Measurements from ENCODE around the gene FAM3C.
A peak's percentile ranks its signal among the peaks of the same experiment; 100 is the strongest.
"Not testable (repeated sequence)": the region's sequence is repeated elsewhere in the genome, so short reads cannot be mapped to it uniquely, and the experiment has no call there.

The FAM3C gene, protein sequence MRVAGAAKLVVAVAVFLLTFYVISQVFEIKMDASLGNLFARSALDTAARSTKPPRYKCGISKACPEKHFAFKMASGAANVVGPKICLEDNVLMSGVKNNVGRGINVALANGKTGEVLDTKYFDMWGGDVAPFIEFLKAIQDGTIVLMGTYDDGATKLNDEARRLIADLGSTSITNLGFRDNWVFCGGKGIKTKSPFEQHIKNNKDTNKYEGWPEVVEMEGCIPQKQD

DNA sequence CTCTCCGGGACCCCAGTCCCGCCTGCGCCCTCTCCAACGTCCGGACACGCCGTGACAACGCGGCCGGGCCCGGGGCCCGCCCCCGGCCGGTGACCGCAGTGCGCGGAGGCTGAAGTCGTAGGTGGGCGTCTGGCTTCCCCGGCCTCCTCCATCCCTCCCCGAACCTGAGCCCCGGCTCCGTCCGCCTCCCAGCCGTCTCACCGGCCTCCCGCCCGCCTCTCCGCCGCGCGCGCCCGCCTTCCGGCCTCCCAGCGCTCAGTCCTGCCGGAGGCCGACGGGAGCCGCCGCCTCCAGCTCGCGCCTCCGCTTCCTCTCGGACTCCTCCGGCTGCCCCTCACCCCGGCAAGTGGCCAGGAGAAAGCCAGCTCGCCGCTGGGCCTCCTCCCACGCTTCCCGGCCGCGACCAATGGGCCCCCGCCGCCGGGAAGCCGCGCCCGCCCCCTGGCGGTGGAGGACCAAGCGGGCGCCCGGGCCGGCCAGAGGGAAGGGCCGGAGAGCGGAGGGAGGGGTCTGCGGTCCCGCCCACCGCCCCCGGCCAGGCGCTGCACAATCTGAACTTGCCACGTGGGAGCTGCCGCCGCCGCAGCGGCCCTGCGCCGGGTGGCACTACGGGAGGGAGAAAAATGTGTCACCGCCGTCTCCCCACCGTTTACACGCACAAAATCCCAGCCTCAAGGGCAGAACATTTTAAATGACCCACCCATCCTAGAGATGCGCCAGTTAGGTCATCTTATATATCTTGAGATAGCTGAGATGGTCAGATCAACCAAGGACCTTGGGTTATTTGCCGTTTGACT, at the start of gene FAM3C:
Gene FAM3C, minus strand, starts transcription at position 348 of the 797 bp plus-strand sequence. CDS start 13,339 bp downstream, outside the sequence.
- peak; percentile 81 to 87 for DNase-seq (ENCODE audit: low read depth in 2 of 2)

DNA sequence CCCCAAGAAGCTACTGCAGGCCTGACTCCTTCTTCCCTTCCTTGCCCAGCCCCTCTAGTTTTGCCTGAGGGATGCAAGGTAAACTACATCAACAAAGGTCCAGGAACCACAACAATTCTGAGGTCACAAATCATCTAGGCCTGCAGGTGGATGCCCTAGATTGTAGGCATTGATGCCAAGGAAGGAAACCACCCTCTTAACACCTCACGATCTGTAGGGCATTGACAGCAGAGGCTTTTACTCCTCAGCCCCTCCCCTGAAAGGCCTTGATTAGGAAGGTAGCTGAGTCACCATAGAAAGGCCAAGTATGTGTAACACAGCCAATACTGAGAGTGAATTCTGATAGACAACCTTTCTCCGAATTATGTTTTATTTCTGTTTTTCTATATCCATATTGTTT, 46.7 kb upstream of the FAM3C start:
- no peak for DNase-seq (ENCODE audit: low read depth in 2 of 2)

DNA sequence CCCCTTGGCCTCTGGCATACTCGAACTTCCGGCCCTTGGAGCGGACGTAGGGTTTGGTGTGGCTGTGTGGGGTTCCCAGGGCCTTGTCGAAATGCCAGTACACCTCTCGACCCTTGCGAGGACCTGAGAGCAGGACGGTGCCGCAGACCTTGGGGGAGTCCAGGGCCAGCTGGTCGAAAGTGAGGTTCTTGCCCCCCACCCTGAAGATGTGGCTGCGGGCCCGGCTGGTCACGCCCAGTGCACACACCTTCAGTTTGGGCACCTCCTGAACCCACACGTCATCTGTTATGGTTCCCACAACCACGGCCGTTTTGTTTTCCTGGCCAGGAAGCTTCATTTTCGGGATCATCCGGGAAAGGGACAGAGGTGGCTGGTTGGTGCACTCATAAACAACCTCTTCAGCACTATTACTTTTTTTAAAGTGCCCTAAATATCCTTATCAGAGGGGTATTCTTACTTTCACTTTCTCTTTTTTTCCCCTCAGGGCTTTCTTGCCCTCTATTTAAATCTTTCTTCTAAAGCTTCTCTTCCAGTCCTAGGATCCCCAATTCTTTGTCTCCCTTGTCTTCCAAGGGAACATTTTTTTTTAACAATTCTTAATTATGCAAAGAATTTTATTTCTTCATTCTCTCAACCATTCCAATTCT, 44.9 kb upstream of the FAM3C start:
- no peak for DNase-seq (ENCODE audit: low read depth in 2 of 2)

DNA sequence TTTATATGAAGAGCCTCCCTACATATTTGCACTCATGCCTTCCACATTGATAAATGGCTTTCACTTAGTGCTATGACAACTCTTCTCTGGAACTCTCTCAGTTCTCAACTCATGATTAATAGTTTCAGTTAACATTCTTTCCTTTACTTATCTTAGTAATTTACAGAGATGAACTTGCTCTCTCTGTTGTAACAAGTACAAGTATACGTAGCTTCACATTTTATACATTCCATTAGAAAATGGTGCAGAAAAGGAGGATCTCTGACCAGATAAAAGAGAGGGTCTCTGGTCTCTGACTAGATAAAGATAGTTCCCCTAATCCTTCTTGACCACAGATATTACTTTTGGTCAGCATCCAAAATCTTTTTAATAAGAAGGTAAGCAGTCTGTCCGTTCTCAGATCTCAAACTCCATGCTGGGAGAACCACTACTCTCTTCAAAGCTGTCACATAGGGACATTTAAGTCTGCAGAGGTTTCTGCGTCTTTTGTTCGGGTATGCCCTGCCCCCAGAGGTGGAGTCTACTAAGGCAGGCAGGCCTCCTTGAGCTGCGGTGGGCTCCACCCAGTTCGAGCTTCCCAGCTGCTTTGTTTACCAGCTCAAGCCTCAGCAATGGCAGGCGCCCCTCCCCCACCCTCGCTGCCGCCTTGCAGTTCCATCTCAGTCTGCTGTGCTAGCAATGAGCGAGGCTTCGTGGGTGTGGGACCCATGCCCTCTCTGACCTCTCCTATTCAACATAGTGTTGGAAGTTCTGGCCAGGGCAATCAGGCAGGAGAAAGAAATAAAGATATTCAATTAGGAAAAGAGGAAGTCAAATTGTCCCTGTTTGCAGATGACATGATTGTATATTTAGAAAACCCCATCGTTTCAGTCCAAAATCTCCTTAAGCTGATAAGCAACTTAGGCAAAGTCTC, 42.2 kb upstream of the FAM3C start:
- DNase-seq (ENCODE audit: low read depth in 2 of 2), result peak; percentile 27 to 63

DNA sequence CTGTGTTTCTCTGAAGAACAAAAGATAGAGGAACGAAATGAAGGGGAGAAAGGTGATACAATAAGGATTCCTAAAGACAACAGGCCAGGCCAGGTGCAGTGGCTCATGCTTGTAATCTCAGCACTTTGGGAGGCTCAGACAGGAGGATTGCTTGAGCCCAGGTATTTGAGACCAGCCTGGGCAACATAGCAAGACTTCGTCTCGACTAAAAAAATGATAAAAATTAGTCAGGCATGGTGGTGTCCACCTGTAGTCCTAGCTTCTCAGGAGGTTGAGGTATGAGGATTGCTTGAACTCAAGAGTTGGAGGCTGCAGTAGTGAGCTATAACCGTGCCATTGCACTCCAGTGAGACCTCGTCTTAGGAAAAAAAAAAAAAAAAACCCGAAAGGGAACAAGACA, 41.4 kb upstream of the FAM3C start:
- no peak for DNase-seq (ENCODE audit: low read depth in 2 of 2)

DNA sequence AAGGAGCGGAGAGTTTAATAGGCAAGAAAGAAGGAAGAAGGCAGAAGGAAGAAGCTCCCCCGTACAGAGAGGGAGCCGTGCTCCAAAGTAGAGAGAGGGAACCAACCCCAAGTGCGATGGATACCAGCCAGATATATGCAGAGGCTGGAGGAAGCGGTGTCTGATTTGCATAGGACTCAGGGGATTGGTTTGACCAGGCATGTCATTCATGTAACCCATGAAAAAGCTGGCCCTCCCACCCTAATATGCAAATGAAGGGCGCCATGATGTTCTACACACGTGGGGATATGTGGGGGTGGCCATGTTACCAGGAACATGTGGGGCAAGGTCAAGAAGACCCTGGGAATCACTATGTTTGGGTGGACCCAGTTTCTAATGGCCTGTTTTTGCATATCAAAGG, 40.6 kb upstream of the FAM3C start:
- DNase-seq (ENCODE audit: low read depth in 2 of 2), result no peak

DNA sequence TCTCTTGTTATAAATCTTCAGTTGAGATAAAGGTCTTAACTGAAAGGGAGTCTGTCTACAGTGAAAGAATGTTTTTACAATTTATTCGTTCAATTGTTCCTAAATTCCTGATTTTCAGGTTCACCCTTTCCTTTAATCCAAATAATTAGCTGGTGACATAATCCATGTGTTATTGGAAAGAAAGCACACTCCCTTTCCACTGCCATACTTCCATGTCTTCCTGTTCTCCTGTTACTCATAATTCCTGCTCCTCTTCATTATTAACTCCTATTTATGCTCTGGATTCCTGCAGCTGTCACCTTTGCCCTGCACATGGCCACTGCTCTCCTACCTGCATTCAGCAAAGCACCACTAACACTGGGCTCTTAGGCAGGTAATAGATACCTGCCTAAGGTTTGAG, 40.0 kb upstream of the FAM3C start:
- no peak for DNase-seq (ENCODE audit: low read depth in 2 of 2)

DNA sequence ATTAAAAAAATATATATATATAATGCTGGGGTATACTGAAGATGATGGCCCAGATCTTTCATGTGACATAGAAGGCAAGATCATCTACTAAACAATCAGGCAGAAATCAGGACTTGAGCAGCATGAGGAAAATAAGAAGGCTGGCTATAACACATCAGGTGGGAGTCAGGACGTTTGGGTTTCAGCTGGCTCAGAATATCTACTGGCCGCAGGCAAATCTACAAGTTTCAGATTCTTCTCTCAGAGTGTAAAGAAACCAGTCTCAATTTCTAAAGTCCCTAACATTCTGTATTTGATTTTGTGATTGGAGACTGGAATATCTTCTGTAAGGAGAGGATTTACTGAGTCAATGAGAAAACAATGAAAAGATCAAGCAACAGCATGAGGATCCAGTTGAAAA, 37.7 kb upstream of the FAM3C start:
- DNase-seq (ENCODE audit: low read depth in 2 of 2), result no peak

DNA sequence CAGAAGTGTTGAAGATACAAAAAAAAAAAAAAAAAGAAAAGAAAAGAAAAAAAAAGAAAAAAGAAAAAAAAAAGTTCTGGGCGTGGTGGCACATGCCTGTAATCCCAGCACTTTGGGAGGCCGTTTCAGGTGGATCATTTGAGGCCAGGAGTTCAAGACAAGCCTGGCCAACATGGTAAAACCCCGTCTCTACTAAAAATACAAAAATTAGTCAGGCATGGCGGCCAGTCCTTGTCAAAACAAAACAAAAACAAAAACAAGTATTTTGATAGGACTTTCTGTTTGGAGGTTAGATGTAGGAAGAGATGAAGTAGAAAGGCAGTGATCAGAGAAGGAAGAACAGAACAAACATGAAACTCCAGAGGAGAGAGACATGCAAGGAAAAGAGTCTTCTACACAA, 36.4 kb upstream of the FAM3C start:
- DNase-seq (ENCODE audit: low read depth in 2 of 2), result not testable (repeated sequence)

DNA sequence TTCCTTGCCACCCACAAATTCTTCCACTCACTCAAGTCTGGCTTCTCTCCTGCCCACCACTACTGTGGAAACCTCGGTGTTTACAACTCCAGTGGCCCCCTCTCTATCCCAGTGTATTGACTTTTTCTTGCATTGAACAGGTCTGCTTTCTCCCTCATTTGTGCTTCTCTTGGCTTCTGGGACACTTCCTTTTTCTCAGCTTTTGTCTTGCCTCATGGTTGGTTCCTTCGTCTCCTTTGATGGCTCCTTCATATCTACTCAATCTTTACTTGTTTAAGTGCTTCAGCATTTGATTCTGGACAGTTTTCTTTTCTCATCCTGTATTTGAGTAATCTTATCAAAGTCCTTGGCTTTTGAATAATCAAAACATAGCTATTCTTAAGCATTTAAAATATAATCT, 35.9 kb upstream of the FAM3C start:
- DNase-seq (ENCODE audit: low read depth in 2 of 2), result no peak

DNA sequence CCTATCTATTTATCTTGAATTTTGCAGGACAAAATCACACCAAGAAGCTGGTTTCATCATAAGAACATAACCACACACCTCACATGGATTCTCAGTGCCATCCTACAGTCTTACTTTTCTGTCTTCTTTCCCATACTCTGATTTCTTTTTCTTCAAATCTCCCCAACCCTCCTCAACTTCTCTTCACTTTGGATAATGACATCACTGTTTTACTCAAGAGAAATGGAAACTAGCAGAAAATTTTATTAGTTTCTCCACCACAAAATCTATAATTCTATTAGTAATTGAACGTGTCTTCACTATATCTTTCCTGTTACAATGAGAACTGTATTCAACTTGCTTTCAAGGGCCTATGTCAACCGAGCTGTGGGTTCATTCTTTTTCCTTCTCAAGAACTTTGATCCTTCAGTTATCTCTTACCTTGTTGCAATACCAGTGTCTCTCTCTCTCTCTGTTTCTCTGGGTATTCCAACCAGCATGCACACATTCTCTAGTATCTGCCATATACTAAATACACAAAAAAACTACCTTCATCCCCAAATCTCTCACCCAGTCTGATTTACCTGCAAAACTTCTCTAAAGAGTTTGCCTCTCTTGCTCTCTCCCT, 35.4 kb upstream of the FAM3C start:
- no peak for DNase-seq (ENCODE audit: low read depth in 2 of 2)

DNA sequence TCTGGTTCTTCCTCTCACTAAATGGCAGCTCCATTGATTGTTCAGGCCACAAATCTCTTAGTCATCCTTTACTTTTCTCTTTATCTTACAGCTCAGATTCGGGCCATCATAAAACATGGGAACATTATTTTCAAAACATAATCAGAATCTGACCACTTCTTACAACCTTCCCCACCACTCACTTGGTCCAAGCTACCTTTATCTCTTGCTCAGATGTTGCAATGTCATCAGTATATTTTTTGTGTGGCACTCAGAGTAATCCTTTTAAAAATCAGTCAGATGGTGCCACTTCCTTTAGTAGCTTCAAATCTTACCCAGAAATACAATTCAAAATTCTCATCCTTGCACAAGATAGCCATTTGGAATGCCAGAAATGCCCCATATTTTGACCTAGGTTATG, 34.5 kb upstream of the FAM3C start:
- DNase-seq (ENCODE audit: low read depth in 2 of 2), result no peak

DNA sequence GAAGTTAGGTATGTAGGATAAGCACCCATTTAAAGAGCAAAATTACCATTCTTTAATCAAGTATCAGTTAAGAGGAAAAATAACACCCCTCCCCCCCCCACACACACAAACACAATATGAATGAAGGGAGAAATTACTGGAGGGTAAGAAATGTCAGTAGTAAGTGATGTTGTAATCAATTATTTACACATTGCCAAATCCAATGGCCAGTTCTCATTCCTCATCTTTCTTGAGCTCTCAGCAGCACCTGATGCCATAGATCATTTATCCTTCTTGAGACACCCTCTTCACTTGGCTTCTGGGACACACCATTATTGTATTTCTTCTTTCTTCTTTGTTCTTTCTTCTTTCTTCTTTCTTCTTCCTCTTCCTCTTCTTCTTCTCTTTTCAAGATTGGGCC, 33.7 kb upstream of the FAM3C start:
- no peak for DNase-seq (ENCODE audit: low read depth in 2 of 2)

DNA sequence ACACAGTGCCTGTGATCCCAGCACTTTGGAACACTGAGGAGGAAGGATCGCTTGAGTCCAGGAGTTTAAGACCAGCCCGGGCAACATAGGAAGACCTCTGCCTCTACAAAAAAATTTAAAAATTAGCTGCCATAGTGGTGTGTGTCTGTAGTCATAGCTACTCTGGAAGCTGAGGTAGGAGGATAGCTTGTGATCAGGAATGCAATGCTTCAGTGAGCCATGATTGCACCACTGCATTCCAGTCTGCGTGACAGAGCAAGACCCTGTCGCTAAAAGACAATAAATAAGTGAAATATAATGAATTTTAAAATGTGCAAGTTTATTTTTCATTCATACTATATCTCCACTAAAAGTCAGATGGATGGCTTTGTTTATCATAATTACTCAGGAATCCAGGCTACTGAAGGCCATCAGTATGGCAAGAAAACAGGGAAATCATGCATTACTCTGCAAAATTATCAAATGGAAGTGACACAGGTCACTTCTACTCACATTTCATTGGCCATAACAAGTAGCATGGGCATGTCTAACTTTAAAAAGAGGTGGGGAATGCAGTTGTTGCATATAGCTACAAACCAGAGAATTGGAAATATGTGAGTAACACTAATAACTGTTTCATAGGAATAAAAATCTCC, 32.9 kb upstream of the FAM3C start:
- no peak for DNase-seq (ENCODE audit: low read depth in 2 of 2)

DNA sequence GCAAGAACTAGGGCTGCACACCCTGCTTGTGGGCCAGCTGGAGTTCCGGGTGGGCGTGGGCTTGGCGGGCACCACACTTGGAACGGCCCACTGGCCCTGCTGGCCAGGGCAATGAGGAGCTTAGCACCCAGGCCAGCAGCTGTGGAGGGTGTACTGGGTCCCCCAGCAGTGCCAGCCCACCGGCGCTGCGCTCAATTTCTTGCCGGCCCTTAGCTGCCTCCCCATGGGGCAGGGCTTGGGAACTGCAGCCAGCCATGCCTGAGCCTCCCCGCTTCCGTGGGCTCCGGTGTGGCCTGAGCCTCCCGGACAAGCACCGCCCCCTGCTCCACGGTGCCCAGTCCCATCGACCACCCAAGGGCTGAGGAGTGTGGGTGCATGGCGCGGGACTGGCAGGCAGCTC, 25.6 kb upstream of the FAM3C start:
- DNase-seq (ENCODE audit: low read depth in 2 of 2), result not testable (repeated sequence)

DNA sequence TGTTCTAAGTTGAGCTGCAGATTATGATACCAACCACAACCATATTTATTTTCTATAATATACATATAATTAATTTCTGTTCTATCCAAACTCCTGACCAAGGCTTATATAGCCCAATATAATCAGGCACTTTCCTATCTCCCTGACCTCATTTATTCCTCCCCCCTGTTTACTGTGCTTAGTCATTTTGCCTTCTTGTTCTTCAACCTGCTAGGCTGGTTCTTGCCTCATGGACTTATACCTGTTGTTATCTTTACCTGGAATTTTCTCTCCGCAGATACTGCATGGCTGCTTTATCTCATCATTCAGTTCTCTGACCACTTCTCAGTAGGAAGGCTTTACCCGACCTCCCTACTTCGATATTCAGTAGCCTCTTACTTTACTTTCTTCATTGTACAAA, 24.9 kb upstream of the FAM3C start:
- no peak for DNase-seq (ENCODE audit: low read depth in 2 of 2)

DNA sequence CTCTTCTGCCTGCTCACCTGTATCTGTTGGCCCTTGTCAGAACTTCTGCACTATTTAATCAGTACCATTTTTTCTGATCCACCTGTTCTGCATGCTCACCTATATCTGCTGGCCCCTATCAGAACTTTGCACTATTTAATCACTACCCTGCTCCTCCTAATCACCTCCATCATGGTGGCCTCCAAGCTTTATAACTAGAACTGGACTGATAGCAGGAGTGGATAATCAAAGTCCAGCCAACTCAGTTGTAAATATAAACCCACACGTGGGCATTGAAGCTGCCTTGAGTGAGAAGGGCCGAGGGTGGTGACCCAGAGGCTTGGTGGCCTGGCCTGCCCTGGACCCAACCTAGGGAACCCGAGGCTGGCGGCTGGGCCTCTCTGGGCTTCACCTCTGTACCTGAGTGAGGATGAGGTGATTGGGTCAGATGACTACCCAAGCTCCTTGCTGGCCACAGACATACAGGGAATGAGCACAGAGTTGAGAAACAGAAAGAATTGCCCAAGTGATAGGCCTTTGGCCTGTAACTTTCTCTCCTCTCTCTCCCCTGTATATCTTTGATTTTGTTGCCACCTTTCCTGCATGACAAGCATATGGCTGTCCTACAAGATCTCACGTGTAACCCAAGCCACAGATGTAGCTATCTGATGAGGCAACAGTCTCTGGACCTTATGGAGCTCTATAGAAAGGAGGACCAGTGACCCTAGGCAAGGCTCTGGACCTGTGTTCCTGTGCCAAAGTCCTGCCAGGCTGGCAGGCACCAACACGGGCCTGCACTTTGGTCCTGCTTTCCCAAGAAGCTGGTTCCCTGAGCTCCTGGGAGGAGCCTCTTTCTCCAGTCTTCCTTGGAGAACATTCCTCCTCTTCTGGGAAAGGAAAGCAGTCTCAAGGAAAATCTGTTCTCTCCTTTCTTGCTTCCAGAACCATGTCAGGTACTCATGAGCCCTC, 23.4 kb upstream of the FAM3C start:
- DNase-seq (ENCODE audit: low read depth in 2 of 2), result no peak

DNA sequence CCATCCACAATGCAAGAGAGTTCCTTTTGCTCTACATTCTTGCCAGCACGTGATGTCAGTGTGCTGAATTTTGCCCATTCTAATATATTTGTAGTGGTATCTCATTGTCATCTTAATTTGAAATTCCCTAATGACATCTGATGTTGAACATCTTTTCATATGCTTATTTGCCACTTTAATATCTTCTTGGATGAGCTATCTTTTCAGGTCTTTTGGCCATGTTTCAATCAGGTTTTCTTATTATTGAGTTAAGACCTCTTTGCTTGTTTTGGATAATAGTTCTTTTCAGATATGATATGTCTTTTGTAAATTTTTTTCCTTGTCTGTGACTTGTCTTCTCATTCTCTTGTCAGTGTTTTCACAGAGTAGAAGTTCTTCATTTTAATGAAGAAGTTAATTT, 20.4 kb upstream of the FAM3C start:
- no peak for DNase-seq (ENCODE audit: low read depth in 2 of 2)

DNA sequence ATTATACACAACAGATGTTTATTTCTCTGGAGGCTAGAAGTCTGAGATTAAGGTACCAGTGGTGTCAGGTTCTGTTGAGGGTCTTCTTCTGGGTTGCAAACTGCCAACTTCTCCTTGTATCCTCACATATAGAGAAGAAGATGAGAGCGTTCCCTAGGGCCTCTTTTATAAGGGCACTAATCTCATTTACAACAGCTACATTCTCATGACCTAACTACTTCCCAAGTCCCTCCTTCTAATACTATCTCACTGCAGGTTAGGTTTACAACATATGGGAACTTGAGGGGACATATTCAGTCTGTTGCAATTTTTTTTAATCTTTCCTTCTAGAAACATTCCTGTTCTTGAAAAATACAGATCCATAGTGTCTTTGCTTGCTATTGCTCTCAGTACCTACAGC, 18.3 kb upstream of the FAM3C start:
- no peak for DNase-seq (ENCODE audit: low read depth in 2 of 2)

DNA sequence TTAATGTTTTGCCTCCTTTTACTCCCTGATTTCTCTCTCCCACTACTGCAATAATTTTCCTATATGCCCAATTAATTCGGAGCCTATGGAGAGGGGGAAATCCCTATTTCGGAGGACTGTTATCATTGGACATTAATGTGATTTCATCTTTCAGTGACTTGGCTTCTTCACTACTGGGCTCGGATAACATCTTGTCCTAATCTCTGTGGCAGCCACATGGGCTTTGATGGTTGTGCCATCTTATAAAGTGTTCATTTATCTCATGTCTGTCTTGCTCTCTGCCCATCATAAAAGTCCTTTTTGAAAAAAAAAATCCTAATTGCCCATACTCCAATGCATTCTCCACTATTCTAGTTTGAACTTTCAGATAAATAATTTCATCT, 15.5 kb upstream of the FAM3C start:
- DNase-seq (ENCODE audit: low read depth in 2 of 2), result no peak

Measured in stimulated activated CD8-positive, alpha-beta memory T cell treated with anti-CD3 and anti-CD28 coated beads, Interleukin-2, amount 100 ng/mL, for 48 hours (primary cell).